Nephron progenitor cell (in vitro differentiated cells): ENCODE measurements around the gene CNTROB.
A peak's percentile ranks its signal among the peaks of the same experiment; 100 is the strongest.

Experiments
- DNase-seq: peaks from one replicate; pipeline ENCODE4 v3.0.0; 2021
- H3K27ac Mint-ChIP-seq: 2 replicates; pipeline ENCODE4 v1.8.0; 2021; ENCODE audit warnings: mild to moderate bottlenecking, moderate library complexity, mixed read lengths
- H3K27me3 Mint-ChIP-seq: 2 replicates; pipeline ENCODE4 v1.8.0; 2021; ENCODE audit warnings: mild to moderate bottlenecking, low read depth, mixed read lengths; ENCODE audit not compliant: poor library complexity
- H3K36me3 Mint-ChIP-seq: 2 replicates; pipeline ENCODE4 v1.8.0; 2021; ENCODE audit warnings: low read depth, mixed read lengths
- H3K4me1 Mint-ChIP-seq: 2 replicates; pipeline ENCODE4 v1.8.0; 2021; ENCODE audit warnings: mixed read lengths
- H3K4me3 Mint-ChIP-seq: 2 replicates; pipeline ENCODE4 v1.8.0; 2021; ENCODE audit warnings: mild to moderate bottlenecking, moderate library complexity, mixed read lengths
- H3K9me3 Mint-ChIP-seq: 2 replicates; pipeline ENCODE4 v1.8.0; 2021; ENCODE audit warnings: mild to moderate bottlenecking, moderate library complexity, mixed read lengths
- TF ChIP-seq, protein P1 (sequence below): fragments of 200-600 bp; sonication (generic); IDR thresholded peaks from 2 replicates; pipeline ENCODE4 v1.5.0; 2021; ENCODE audit warnings: antibody characterized with exemption

CNTROB gene

DNA sequence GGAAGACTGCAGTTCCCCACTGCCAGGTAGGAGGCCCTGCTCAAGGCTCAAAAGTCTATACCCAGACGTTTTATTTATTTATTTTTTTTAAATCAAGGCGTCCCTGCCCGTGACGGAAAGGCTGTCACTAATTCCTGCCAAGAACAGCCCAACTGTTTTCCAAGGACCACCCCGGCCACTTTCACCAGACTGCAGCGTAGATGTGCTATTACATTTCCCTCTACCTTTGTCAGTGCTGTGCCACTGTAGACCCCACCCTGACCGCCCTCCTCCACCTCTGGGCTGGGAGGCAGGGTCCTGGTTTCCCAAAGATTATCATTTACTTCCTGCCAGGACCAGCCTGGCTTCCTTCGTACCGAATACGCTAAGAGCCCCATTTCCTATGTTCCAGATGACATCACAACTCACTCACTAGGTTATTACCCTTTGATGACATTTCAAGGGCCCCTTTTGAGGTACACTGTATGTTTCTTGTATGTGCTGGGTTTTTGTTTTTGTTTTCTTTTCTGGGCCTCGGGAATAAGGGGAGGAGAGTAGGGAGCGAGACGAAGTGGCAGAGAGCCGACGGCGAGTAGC, 9.6 kb upstream of the CNTROB start:
- peaks cover 4% of the 10 kb centered on the region for H3K36me3 Mint-ChIP-seq

DNA sequence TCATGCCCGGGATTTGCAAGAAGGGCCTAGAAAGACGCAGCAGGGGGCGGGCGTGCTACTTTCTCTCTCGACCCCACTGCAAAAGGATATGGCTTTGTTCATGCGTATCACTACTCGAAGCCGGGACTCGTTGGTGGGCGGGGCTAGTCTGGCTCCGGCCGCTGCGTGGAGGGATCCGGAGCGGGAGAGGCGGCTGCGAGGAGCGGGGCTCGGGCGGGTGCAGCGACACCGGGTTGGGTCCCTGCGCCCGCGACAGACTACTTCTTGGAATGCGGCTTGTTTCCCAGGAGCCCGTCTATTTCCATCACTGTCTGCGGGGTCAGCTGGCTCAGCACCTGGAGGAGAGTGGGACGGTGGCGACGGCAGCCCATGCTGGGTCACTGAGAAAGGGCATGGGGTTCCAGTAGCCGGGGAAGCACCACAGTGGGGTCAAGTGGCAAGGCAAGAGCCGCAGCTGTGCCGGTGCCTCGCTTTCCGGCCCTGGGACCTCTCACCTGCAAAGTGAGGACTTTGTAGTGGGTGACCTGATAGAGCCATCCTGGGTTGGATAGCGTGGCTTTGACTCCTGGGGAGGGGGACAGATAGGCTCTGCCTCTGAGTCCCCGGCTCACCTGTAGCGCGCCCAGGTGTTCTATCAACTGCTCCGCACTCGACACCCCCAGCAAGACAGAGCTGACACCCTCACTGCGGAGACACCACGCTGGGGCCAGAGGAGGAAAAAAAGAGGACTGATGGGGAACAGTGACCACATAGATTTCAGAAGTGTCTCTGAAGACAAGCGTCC, 9.0 kb upstream of the CNTROB start:
- Mint-ChIP-seq H3K4me3 (peak overlapping the region; percentile 65), H3K27me3 (peaks cover 51% of the 10 kb centered on the region), H3K27ac (no peak overlapping the region), H3K4me1 (peaks cover 22% of the 10 kb centered on the region), H3K9me3 (peaks cover 3% of the 10 kb centered on the region), H3K36me3 (peaks cover 4% of the 10 kb centered on the region)
- TF ChIP-seq, protein P1, sequence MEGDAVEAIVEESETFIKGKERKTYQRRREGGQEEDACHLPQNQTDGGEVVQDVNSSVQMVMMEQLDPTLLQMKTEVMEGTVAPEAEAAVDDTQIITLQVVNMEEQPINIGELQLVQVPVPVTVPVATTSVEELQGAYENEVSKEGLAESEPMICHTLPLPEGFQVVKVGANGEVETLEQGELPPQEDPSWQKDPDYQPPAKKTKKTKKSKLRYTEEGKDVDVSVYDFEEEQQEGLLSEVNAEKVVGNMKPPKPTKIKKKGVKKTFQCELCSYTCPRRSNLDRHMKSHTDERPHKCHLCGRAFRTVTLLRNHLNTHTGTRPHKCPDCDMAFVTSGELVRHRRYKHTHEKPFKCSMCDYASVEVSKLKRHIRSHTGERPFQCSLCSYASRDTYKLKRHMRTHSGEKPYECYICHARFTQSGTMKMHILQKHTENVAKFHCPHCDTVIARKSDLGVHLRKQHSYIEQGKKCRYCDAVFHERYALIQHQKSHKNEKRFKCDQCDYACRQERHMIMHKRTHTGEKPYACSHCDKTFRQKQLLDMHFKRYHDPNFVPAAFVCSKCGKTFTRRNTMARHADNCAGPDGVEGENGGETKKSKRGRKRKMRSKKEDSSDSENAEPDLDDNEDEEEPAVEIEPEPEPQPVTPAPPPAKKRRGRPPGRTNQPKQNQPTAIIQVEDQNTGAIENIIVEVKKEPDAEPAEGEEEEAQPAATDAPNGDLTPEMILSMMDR = no peak
- peak; percentile 88 for DNase-seq

More for the DNA sequence above, 9.6 kb upstream of the CNTROB start:
- Mint-ChIP-seq H3K9me3 (peaks cover 3% of the 10 kb centered on the region), H3K4me3 (peak overlapping the region; percentile 65), H3K27me3 (peaks cover 50% of the 10 kb centered on the region), H3K4me1 (peaks cover 19% of the 10 kb centered on the region), H3K27ac (no peak overlapping the region)
- TF ChIP-seq, protein P1 = no peak
- DNase-seq = no peak

DNA sequence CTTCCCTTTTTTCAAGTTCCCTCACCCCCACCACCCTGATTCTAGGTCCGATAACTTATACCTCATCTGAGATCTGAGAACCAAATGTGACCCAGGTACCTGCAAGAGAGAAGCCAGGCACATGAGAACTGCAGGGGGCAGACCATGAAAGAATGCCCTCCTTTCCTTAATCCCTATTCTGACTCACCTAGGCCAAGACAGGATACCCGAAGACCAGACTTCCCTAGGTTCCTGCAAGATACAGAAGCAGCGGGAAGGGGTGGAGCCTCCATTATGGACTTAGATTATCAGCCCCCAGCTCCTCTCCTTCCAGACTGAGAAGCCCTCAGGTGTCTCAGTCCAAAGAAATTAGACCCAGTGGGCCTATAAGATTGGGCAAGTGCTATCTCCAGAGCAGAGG, 4.4 kb upstream of the CNTROB start:
- Mint-ChIP-seq H3K27ac (no peak overlapping the region), H3K9me3 (no peaks in the 10 kb centered on the region), H3K27me3 (peaks cover 59% of the 10 kb centered on the region), H3K36me3 (no peaks in the 10 kb centered on the region), H3K4me3 (no peak overlapping the region), H3K4me1 (peaks cover 52% of the 10 kb centered on the region)
- no peak for DNase-seq
- TF ChIP-seq, protein P1 = no peak

DNA sequence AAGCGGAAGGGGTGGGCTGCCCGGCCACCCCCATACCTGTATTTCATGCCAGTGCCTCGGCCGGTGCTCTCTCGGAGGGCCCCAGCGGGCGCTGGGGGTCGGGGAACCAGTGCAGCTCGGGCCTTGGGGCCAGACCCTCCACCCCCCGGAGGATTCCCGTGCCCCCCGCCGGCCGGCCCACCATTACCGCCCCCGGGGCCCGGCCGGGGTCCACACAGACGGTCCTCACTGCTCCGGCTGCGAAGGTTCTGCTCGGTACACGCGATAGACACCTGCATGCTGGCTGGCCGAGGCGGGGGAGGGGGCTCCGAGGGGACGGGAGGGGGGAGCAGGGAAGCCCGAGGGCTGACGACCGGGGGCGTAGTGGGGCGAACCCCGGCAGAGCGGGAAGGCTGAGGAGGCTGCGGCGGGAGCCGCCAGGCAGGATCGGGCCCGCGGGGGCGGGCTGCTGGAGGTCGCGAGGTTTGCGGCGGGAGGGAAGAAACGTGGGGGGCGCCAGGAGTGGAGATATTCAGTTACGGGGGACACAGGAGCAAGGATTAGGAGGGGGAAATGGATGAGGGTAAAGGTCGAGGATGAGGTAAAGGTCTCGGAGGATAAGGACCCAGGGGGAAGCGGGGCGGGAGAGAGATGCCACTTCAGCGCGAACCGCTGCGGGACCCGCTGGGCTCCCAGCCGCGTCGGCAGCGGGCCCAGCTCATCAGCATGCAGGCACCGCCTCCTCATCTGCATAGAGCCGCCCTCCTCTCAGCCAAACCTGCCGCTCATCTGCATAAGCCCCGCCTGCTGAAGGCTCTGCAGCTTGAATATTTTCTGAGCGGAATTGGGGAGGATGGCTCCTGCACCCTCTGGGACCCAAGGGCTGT, 2.6 kb upstream of the CNTROB start, which contains the start of gene KCNAB3:
KCNAB3 (minus strand) TSS at position 699 of the 866 bp plus-strand sequence; CDS start at position 278, 421 bp downstream.
- peaks cover 62% of the 10 kb centered on the region for H3K4me1 Mint-ChIP-seq
- peaks cover 2% of the 10 kb centered on the region for H3K36me3 Mint-ChIP-seq
- no peaks in the 10 kb centered on the region for H3K9me3 Mint-ChIP-seq
- DNase-seq = peak; percentile 86
- no peak within 1 kb of the TSS for H3K27ac Mint-ChIP-seq
- H3K4me3 Mint-ChIP-seq = peak within 1 kb of the TSS; percentile 99
- TF ChIP-seq, protein P1 = no peak
- peaks cover 52% of the 10 kb centered on the region for H3K27me3 Mint-ChIP-seq

DNA sequence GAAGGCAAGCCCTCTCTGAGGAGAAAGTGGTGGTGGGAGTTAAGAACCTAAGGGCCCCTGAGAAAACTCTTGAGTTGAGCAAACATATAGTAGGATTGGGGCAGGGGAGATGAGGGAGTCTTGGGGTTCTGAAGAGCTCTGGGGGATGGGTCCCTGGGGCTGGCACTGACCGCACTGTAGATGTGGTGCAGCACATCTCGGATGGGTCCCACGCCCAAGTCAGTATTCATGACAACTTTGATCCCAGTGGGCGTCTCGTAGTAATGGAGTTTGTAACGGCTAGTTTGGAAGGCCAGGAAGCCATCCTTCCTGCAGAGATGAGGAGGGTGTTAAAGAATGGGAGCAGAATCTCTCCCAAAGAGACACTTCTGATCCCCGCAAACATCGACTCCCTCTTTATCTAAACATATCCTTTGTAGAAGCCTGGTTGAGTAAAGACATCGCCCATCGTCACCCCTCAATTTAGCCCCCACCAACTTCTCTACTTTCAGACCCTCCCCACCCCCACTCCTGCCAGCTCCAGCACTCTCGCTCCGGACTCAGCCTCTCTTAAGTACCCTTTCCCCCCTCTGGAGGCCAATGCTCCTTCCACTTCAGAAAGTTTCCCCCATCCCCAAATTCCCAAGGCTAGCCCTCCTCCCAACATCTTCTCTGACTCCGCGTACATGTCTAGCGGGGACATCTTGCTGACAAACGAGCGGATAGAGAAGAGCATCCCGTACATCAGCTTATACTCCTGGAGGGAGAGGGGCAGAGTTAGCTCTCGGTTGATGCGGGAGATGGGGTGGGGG, 970 bp upstream of the CNTROB start:
- Mint-ChIP-seq H3K9me3 (no peaks in the 10 kb centered on the region), H3K4me3 (peak overlapping the region; percentile 99), H3K27ac (peak overlapping the region; percentile 27), H3K4me1 (peaks cover 75% of the 10 kb centered on the region), H3K36me3 (peaks cover 18% of the 10 kb centered on the region), H3K27me3 (peaks cover 48% of the 10 kb centered on the region)
- DNase-seq = no peak
- TF ChIP-seq, protein P1 = no peak
